HepG2 (cell line): ENCODE data around the gene THY1. TPM values are rescaled to one million over a fixed set of nuclear protein-coding genes. Genes with fewer than 3 reads are reported as not detected.

ENCODE experiments used
- E2F2 ChIP-seq: sonication (generic); formaldehyde crosslinking; IDR thresholded peaks from 2 replicates; pipeline ENCODE4 v1.4.0; 2020; ENCODE audit warnings: missing genetic modification reagents, borderline replicate concordance
- FOXA3 ChIP-seq: IDR thresholded peaks from 2 replicates; pipeline ENCODE4 v1.6.1; 2016; ENCODE audit warnings: missing genetic modification reagents, missing compliant biosample characterization
- KAT7 ChIP-seq: IDR thresholded peaks from 2 replicates; pipeline ENCODE4 v1.6.1; 2018; ENCODE audit warnings: borderline replicate concordance, missing compliant biosample characterization
- MAF1 ChIP-seq: sonication (generic); formaldehyde crosslinking; IDR thresholded peaks from 2 replicates; pipeline ENCODE4 v1.5.0; 2020; ENCODE audit warnings: missing genetic modification reagents, borderline replicate concordance
- NCOA2 ChIP-seq: sonication (generic); formaldehyde crosslinking; IDR thresholded peaks from 2 replicates; pipeline ENCODE4 v1.8.0; 2022; ENCODE audit warnings: inconsistent platforms
- NFIB ChIP-seq: sonication (generic); formaldehyde crosslinking; IDR thresholded peaks from 2 replicates; pipeline ENCODE4 v1.9.0; 2021; ENCODE audit warnings: missing genetic modification reagents, mild to moderate bottlenecking, borderline replicate concordance
- PHF20 ChIP-seq: sonication (generic); formaldehyde crosslinking; IDR thresholded peaks from 2 replicates; pipeline ENCODE4 v1.5.0; 2020; ENCODE audit warnings: mild to moderate bottlenecking, missing genetic modification reagents
- PHF21A ChIP-seq: sonication (generic); formaldehyde crosslinking; IDR thresholded peaks from 2 replicates; pipeline ENCODE4 v1.5.0; 2020; ENCODE audit warnings: mild to moderate bottlenecking, missing genetic modification reagents
- REL ChIP-seq: sonication (generic); formaldehyde crosslinking; conservative IDR thresholded peaks from 2 replicates; pipeline ENCODE4 v1.8.0; 2022; ENCODE audit warnings: mild to moderate bottlenecking, missing genetic modification reagents, moderate library complexity
- TGIF2 ChIP-seq: IDR thresholded peaks from 2 replicates; pipeline ENCODE4 v1.6.1; 2016; ENCODE audit warnings: control low read depth, missing compliant biosample characterization
- ZFY ChIP-seq: sonication (generic); formaldehyde crosslinking; IDR thresholded peaks from 2 replicates; pipeline ENCODE4 v1.4.0; 2020; ENCODE audit warnings: missing genetic modification reagents
- ZNF276 ChIP-seq: sonication (generic); formaldehyde crosslinking; IDR thresholded peaks from 2 replicates; pipeline ENCODE4 v1.4.0; 2020; ENCODE audit warnings: mild to moderate bottlenecking, low read depth, missing genetic modification reagents
- ZNF841 ChIP-seq: sonication (generic); formaldehyde crosslinking; IDR thresholded peaks from 2 replicates; pipeline ENCODE4 v1.8.1; 2023; ENCODE audit warnings: missing genetic modification reagents, borderline replicate concordance
- ZNF878 ChIP-seq: sonication (generic); formaldehyde crosslinking; IDR thresholded peaks from 2 replicates; pipeline ENCODE4 v1.8.1; 2023; ENCODE audit warnings: mild to moderate bottlenecking, missing genetic modification reagents, moderate library complexity
- polyA plus RNA-seq, 8 experiments: library from polyadenylated mRNA; depleted of rRNA in 3 of 8; stranded (reverse) in 7 of 8; unstranded in 1 of 8; fragments of >200 nt; fragmentation: Illumina TruSeq in 4 of 8; extraction: Trizol in 4 of 8; gene quantifications; 2 replicates each; pipeline versions ENCODE4 v1.2.1 to v1.2.3, GENCODE V29; 2011 to 2016; ENCODE audit warnings: low read depth in 4 of 8, missing spikeins in 1 of 8, mixed read lengths in 1 of 8; ENCODE audit not compliant: insufficient read depth in 1 of 8
- total RNA-seq, 5 experiments: library from RNA; depleted of rRNA; stranded (reverse); fragments of >200 nt; fragmentation: Illumina TruSeq; extraction: Trizol; gene quantifications; 2 replicates each; pipeline ENCODE4 v1.2.3, GENCODE V29; 2016; ENCODE audit warnings: low read depth in 1 of 5
- TF ChIP-seq, protein P1 (sequence below): sonication (generic); formaldehyde crosslinking; IDR thresholded peaks from 2 replicates; pipeline ENCODE4 v1.4.0; 2020; ENCODE audit warnings: mild to moderate bottlenecking, missing genetic modification reagents
- TF ChIP-seq, protein P2 (sequence below), 2 experiments: sonication (generic) in 1 of 2; formaldehyde crosslinking in 1 of 2; IDR thresholded peaks; 2 replicates each; pipeline versions ENCODE4 v1.5.1 to v1.6.1; 2011 to 2020; ENCODE audit warnings: borderline replicate concordance in 1 of 2, low read depth in 1 of 2, low read length in 1 of 2, mild to moderate bottlenecking in 1 of 2, missing genetic modification reagents in 1 of 2, moderate library complexity in 1 of 2
- TF ChIP-seq, protein P3 (sequence below): IDR thresholded peaks from 2 replicates; pipeline ENCODE4 v1.6.1; 2016; ENCODE audit warnings: missing compliant biosample characterization, missing genetic modification reagents, borderline replicate concordance

The THY1 gene
- total and polyA plus RNA-seq, 2 of the 13 experiments (the other 11 are each of a cell fraction or from before 2014, with no cell fraction given), result not detected

- TF ChIP-seq, protein P1, sequence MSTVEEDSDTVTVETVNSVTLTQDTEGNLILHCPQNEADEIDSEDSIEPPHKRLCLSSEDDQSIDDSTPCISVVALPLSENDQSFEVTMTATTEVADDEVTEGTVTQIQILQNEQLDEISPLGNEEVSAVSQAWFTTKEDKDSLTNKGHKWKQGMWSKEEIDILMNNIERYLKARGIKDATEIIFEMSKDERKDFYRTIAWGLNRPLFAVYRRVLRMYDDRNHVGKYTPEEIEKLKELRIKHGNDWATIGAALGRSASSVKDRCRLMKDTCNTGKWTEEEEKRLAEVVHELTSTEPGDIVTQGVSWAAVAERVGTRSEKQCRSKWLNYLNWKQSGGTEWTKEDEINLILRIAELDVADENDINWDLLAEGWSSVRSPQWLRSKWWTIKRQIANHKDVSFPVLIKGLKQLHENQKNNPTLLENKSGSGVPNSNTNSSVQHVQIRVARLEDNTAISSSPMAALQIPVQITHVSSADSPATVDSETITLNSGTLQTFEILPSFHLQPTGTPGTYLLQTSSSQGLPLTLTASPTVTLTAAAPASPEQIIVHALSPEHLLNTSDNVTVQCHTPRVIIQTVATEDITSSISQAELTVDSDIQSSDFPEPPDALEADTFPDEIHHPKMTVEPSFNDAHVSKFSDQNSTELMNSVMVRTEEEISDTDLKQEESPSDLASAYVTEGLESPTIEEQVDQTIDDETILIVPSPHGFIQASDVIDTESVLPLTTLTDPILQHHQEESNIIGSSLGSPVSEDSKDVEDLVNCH, result no peak
- peak; percentile 94 for TF ChIP-seq TGIF2 (CRISPR knock-in tag)
- 0 out of 2 replicates have a peak, but pooled peaks have one; percentile 60 for TF ChIP-seq ZNF878 (CRISPR knock-in tag)
- TF ChIP-seq PHF21A (CRISPR knock-in tag), result peak; percentile 59; the same call in 1 of the 2 replicates
- TF ChIP-seq FOXA3 (CRISPR knock-in tag), result peak; percentile 40
- TF ChIP-seq NFIB (CRISPR knock-in tag), result no peak
- 0 out of 2 replicates have a peak, but pooled peaks have one; percentile 63 for TF ChIP-seq ZNF841
- TF ChIP-seq E2F2 (CRISPR knock-in tag), result 0 out of 2 replicates have a peak, but pooled peaks have one; percentile 14
- TF ChIP-seq MAF1, result no peak
- TF ChIP-seq, protein P2, sequence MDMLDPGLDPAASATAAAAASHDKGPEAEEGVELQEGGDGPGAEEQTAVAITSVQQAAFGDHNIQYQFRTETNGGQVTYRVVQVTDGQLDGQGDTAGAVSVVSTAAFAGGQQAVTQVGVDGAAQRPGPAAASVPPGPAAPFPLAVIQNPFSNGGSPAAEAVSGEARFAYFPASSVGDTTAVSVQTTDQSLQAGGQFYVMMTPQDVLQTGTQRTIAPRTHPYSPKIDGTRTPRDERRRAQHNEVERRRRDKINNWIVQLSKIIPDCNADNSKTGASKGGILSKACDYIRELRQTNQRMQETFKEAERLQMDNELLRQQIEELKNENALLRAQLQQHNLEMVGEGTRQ (IDR thresholded peaks at IDR 0.05; ENCODE audit: low read depth, low read length), result peak; percentile 64
- TF ChIP-seq, protein P2 (CRISPR knock-in tag; IDR thresholded peaks at IDR 0.05; ENCODE audit: borderline replicate concordance), result peak; percentile 60; the same call in 1 of the 2 replicates
- peak; percentile 54; the same call in 1 of the 2 replicates for TF ChIP-seq ZFY (CRISPR knock-in tag)
- TF ChIP-seq KAT7 (CRISPR knock-in tag), result peak; percentile 48; the same call in 1 of the 2 replicates
- peak; percentile 46; the same call in 1 of the 2 replicates for TF ChIP-seq PHF20 (CRISPR knock-in tag)
- TF ChIP-seq ZNF276 (CRISPR knock-in tag), result no peak
- TF ChIP-seq REL (CRISPR knock-in tag), result 0 out of 2 replicates have a peak, but pooled peaks have one; percentile 58
- TF ChIP-seq, protein P3, sequence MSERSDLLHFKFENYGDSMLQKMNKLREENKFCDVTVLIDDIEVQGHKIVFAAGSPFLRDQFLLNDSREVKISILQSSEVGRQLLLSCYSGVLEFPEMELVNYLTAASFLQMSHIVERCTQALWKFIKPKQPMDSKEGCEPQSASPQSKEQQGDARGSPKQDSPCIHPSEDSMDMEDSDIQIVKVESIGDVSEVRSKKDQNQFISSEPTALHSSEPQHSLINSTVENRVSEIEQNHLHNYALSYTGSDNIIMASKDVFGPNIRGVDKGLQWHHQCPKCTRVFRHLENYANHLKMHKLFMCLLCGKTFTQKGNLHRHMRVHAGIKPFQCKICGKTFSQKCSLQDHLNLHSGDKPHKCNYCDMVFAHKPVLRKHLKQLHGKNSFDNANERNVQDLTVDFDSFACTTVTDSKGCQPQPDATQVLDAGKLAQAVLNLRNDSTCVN, result peak; percentile 74; the same call in 1 of the 2 replicates
- peak; percentile 55 for TF ChIP-seq NCOA2 (CRISPR knock-in tag)
Observed at GRCh38 chr11:119381181-119381988, 41.6 kb downstream of the THY1 start, which contains the start of gene USP2 (continued).
